Neural cell (in vitro differentiated cells): ENCODE results near the gene CHST11. TPM values are rescaled to one million over a fixed set of nuclear protein-coding genes. Genes with fewer than 3 reads are reported as not detected.

ENCODE experiments used
- H2AFZ ChIP-seq: fragments of 200-600, 300-800 bp; sonication (generic), shearing (Covaris generic); 2 replicates; pipeline ENCODE4 v1.6.0; 2014; ENCODE audit warnings: low read depth, mild to moderate bottlenecking, antibody characterized with exemption, low read length, moderate library complexity
- H3F3A ChIP-seq: fragments of 200-600 bp; shearing (Covaris generic); 2 replicates; pipeline ENCODE4 v1.6.1; 2016; ENCODE audit warnings: mild to moderate bottlenecking, moderate library complexity, mixed read lengths, antibody characterized with exemption, low read length; ENCODE audit not compliant: insufficient read depth, poor library complexity, severe bottlenecking
- H3K27ac ChIP-seq: fragments of 200-600, 300-800 bp; sonication (generic), shearing (Covaris generic); 2 replicates; pipeline ENCODE4 v1.5.1; 2014; ENCODE audit warnings: mild to moderate bottlenecking, low read length, moderate library complexity
- H3K27me3 ChIP-seq: fragments of 300-800, 200-600 bp; sonication (generic), shearing (Covaris generic); 2 replicates; pipeline ENCODE4 v1.6.0; 2014; ENCODE audit warnings: mild to moderate bottlenecking, low read depth, low read length, moderate library complexity; ENCODE audit not compliant: insufficient read depth
- H3K36me3 ChIP-seq: fragments of 300-800, 200-600 bp; sonication (generic), shearing (Covaris generic); 2 replicates; pipeline ENCODE4 v1.5.1; 2014; ENCODE audit warnings: mild to moderate bottlenecking, antibody characterized with exemption, low read length, moderate library complexity; ENCODE audit not compliant: insufficient read depth
- H3K4me2 ChIP-seq: fragments of 300-800, 200-600 bp; sonication (generic), shearing (Covaris generic); 2 replicates; pipeline ENCODE4 v1.6.0; 2014; ENCODE audit warnings: mild to moderate bottlenecking, low read length
- H3K4me3 ChIP-seq: fragments of 300-800, 200-600 bp; sonication (generic), shearing (Covaris generic); 2 replicates; pipeline ENCODE4 v1.5.1; 2014; ENCODE audit warnings: mild to moderate bottlenecking, low read length, moderate library complexity
- H3K79me2 ChIP-seq: fragments of 200-600 bp; shearing (Covaris generic); replicated peaks from 2 replicates; pipeline ENCODE4 v1.6.0; 2014; ENCODE audit warnings: mild to moderate bottlenecking, low read length, moderate library complexity; ENCODE audit not compliant: insufficient read depth
- H3K9ac ChIP-seq: fragments of 300-800, 200-600 bp; sonication (generic), shearing (Covaris generic); 2 replicates; pipeline ENCODE4 v1.6.1; 2016; ENCODE audit warnings: mild to moderate bottlenecking, low read length, mixed read lengths
- H3K9me2 ChIP-seq: fragments of 200-600 bp; shearing (Covaris generic); 2 replicates; pipeline ENCODE4 v1.6.1; 2016; ENCODE audit warnings: mild to moderate bottlenecking, low read length, mixed read lengths; ENCODE audit not compliant: insufficient read depth
- H3K9me3 ChIP-seq: fragments of 200-600, 300-800 bp; sonication (generic), shearing (Covaris generic); 2 replicates; pipeline ENCODE4 v1.6.1; 2016; ENCODE audit warnings: mild to moderate bottlenecking, mixed run types, low read length, moderate library complexity, mixed read lengths
- H4K20me1 ChIP-seq: fragments of 200-600 bp; shearing (Covaris generic); 2 replicates; pipeline ENCODE4 v1.6.1; 2016; ENCODE audit warnings: mild to moderate bottlenecking, mixed run types; ENCODE audit not compliant: insufficient read depth
- EP300 ChIP-seq: fragments of 450-650 bp; conservative IDR thresholded peaks from 2 replicates; pipeline ENCODE4 v1.6.1; 2014; ENCODE audit warnings: antibody characterized with exemption, mild to moderate bottlenecking, moderate library complexity; ENCODE audit not compliant: poor library complexity, severe bottlenecking
- EZH2 ChIP-seq: fragments of 200-600, 300-800 bp; shearing (Covaris generic), sonication (generic); IDR thresholded peaks from 2 replicates; pipeline ENCODE4 v1.6.1; 2014; ENCODE audit warnings: antibody characterized with exemption, low read length, borderline replicate concordance, mild to moderate bottlenecking; ENCODE audit not compliant: insufficient read depth, poor library complexity, severe bottlenecking
- MXI1 ChIP-seq: fragments of 450-650 bp; conservative IDR thresholded peaks from 2 replicates; pipeline ENCODE4 v1.6.1; 2014; ENCODE audit warnings: antibody characterized with exemption, mild to moderate bottlenecking; ENCODE audit not compliant: poor library complexity, severe bottlenecking
- POLR2AphosphoS5 ChIP-seq: IDR thresholded peaks from 2 replicates; pipeline ENCODE4 v1.6.1; 2012
- RAD21 ChIP-seq: fragments of 450-650 bp; conservative IDR thresholded peaks from 2 replicates; pipeline ENCODE4 v1.6.1; 2014; ENCODE audit warnings: antibody characterized with exemption, mild to moderate bottlenecking, moderate library complexity
- SMC3 ChIP-seq: fragments of 450-650 bp; conservative IDR thresholded peaks from 2 replicates; pipeline ENCODE4 v1.6.1; 2014; ENCODE audit warnings: antibody characterized with exemption, mild to moderate bottlenecking, moderate library complexity; ENCODE audit not compliant: poor library complexity
- TAF1 ChIP-seq: IDR thresholded peaks from 2 replicates; pipeline ENCODE4 v1.6.1; 2012; ENCODE audit warnings: low read depth
- polyA plus RNA-seq: library from polyadenylated mRNA; depleted of rRNA; stranded (reverse); fragments of >200 nt; gene quantifications from 2 replicates; pipeline ENCODE4 v1.2.3, GENCODE V29; 2014
- TF ChIP-seq, protein P1 (sequence below): fragments of 450-650 bp; IDR thresholded peaks from 2 replicates; pipeline ENCODE4 v1.5.1; 2014; ENCODE audit warnings: antibody characterized with exemption, mild to moderate bottlenecking, moderate library complexity; ENCODE audit not compliant: poor library complexity, severe bottlenecking
- TF ChIP-seq, protein P2 (sequence below): IDR thresholded peaks from 2 replicates; pipeline ENCODE4 v1.6.1; 2012; ENCODE audit warnings: borderline replicate concordance

CHST11 gene
- polyA plus RNA-seq, 1 donor from 2014 or later, result 15.0 TPM

DNA sequence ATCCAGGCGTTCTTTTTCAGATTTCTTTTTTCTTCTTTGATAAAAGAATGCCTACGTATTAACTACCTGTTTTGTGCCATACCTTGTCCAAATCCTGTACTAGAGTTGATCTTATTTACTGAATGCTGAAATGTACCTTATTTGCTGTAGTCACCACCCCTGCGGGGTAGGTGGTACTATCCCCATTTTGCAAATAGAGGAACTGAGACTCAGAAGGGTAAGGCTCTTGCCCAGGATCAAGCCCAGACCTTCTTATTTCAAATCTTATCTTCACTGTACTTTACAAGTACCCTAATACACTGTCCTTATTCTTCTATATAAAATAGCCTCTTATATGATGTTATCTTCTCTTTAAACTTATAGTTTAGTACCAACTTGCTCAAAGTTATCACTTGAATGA, 294.8 kb downstream of the CHST11 start:
- Histone ChIP-seq H3K79me2 (no peaks in the 10 kb centered on the region), H3K4me3 (no peak overlapping the region), H3K36me3 (no peaks in the 10 kb centered on the region), H3K9ac (no peak overlapping the region), H2AFZ (no peak overlapping the region), H4K20me1 (no peaks in the 10 kb centered on the region), H3F3A (no peaks in the 10 kb centered on the region), H3K9me3 (no peaks in the 10 kb centered on the region), H3K4me2 (no peak overlapping the region), H3K27ac (no peak overlapping the region), H3K9me2 (no peaks in the 10 kb centered on the region), H3K27me3 (no peaks in the 10 kb centered on the region)
- TF ChIP-seq SMC3, result no peak
- TF ChIP-seq, protein P1, sequence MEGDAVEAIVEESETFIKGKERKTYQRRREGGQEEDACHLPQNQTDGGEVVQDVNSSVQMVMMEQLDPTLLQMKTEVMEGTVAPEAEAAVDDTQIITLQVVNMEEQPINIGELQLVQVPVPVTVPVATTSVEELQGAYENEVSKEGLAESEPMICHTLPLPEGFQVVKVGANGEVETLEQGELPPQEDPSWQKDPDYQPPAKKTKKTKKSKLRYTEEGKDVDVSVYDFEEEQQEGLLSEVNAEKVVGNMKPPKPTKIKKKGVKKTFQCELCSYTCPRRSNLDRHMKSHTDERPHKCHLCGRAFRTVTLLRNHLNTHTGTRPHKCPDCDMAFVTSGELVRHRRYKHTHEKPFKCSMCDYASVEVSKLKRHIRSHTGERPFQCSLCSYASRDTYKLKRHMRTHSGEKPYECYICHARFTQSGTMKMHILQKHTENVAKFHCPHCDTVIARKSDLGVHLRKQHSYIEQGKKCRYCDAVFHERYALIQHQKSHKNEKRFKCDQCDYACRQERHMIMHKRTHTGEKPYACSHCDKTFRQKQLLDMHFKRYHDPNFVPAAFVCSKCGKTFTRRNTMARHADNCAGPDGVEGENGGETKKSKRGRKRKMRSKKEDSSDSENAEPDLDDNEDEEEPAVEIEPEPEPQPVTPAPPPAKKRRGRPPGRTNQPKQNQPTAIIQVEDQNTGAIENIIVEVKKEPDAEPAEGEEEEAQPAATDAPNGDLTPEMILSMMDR, result no peak
- TF ChIP-seq POLR2AphosphoS5, result no peak
- TF ChIP-seq EP300, result no peak
- no peak for TF ChIP-seq EZH2
- TF ChIP-seq RAD21, result no peak
- TF ChIP-seq MXI1, result no peak
- TF ChIP-seq TAF1, result no peak
- TF ChIP-seq, protein P2, sequence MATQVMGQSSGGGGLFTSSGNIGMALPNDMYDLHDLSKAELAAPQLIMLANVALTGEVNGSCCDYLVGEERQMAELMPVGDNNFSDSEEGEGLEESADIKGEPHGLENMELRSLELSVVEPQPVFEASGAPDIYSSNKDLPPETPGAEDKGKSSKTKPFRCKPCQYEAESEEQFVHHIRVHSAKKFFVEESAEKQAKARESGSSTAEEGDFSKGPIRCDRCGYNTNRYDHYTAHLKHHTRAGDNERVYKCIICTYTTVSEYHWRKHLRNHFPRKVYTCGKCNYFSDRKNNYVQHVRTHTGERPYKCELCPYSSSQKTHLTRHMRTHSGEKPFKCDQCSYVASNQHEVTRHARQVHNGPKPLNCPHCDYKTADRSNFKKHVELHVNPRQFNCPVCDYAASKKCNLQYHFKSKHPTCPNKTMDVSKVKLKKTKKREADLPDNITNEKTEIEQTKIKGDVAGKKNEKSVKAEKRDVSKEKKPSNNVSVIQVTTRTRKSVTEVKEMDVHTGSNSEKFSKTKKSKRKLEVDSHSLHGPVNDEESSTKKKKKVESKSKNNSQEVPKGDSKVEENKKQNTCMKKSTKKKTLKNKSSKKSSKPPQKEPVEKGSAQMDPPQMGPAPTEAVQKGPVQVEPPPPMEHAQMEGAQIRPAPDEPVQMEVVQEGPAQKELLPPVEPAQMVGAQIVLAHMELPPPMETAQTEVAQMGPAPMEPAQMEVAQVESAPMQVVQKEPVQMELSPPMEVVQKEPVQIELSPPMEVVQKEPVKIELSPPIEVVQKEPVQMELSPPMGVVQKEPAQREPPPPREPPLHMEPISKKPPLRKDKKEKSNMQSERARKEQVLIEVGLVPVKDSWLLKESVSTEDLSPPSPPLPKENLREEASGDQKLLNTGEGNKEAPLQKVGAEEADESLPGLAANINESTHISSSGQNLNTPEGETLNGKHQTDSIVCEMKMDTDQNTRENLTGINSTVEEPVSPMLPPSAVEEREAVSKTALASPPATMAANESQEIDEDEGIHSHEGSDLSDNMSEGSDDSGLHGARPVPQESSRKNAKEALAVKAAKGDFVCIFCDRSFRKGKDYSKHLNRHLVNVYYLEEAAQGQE, result no peak

DNA sequence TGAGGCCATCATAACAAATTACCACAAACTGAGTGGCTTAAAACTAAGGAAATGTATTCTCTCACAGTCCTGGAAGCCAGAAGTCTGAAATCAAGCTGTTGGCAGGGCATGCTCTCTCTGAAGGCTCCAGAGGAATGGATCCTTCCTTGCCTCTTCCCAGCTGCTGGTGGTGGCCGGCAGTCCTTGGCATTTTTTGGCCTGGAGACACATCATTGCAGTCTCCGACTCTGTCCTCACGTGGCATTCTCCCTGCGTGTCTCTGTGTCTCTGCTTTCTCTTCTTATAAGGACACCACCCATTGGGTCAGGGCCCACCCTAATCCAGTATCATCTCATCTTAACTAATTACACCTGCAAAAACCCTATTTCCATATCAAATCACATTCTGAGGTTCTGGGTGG, 295.3 kb downstream of the CHST11 start:
- Histone ChIP-seq H3K9ac (no peak overlapping the region), H2AFZ (no peak overlapping the region), H3K4me2 (no peak overlapping the region), H3K27ac (no peak overlapping the region), H4K20me1 (no peaks in the 10 kb centered on the region), H3K9me2 (no peaks in the 10 kb centered on the region), H3K9me3 (no peaks in the 10 kb centered on the region), H3K27me3 (no peaks in the 10 kb centered on the region), H3F3A (no peaks in the 10 kb centered on the region), H3K36me3 (no peaks in the 10 kb centered on the region), H3K4me3 (no peak overlapping the region), H3K79me2 (no peaks in the 10 kb centered on the region)
- no peak for TF ChIP-seq RAD21
- no peak for TF ChIP-seq EP300

DNA sequence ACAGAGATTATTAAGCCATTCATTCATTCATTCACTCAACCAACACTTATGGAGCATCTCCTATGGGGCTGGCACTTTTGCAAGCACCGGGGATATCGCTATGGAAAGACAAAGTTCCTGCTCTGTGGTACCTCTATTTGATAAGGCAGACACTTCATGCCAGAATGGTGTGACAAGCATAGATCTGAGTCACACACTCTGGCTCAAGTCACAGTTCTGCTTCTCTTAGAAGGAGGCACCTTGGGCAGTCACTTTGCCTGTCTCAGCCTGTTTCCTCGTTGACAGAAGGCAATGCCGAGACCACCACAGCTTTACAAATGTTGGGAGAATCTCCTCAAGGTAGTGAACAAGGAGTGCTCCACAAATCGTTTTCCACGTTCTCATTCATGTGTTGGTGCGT, 296.1 kb downstream of the CHST11 start:
- Histone ChIP-seq H3K4me3 (no peak overlapping the region), H3K36me3 (peaks cover 4% of the 10 kb centered on the region), H3K79me2 (no peaks in the 10 kb centered on the region), H3K9me2 (no peaks in the 10 kb centered on the region), H3K27ac (no peak overlapping the region), H3K9ac (no peak overlapping the region), H4K20me1 (no peaks in the 10 kb centered on the region), H3K4me2 (no peak overlapping the region), H2AFZ (no peak overlapping the region), H3K27me3 (no peaks in the 10 kb centered on the region), H3F3A (no peaks in the 10 kb centered on the region), H3K9me3 (no peaks in the 10 kb centered on the region)
- TF ChIP-seq SMC3 (no peak), MXI1 (no peak), EP300 (no peak), TAF1 (no peak), RAD21 (no peak), EZH2 (no peak), POLR2AphosphoS5 (no peak)
- TF ChIP-seq, protein P2, result no peak
- TF ChIP-seq, protein P1, result no peak
